Superior temporal gyrus (tissue), 1 donor: ENCODE results near the gene SLC35F1.

Source experiments
- DNase-seq: peaks from one replicate; pipeline ENCODE4 v3.0.0-alpha.2; 2016; ENCODE audit errors: extremely low spot score

Gene SLC35F1

GRCh38 chr6:118277631-118278030 is 370.6 kb downstream of the SLC35F1 start:
- no peak for DNase-seq

GRCh38 chr6:118280210-118280609 is 373.1 kb downstream of the SLC35F1 start:
- no peak for DNase-seq

- DNase-seq: no peak
These were observed 374.2 kb downstream of the SLC35F1 start for GRCh38 chr6:118281291-118281690.

GRCh38 chr6:118283766-118284165 is 376.7 kb downstream of the SLC35F1 start:
- peak; percentile 87 for DNase-seq

- peak; percentile 72 for DNase-seq
These were observed 377.8 kb downstream of the SLC35F1 start for GRCh38 chr6:118284736-118285360.

- DNase-seq: no peak
These were observed 378.7 kb downstream of the SLC35F1 start for GRCh38 chr6:118285791-118286190.

GRCh38 chr6:118288355-118289124 is 381.5 kb downstream of the SLC35F1 start:
- no peak for DNase-seq

GRCh38 chr6:118292558-118292957 is 385.5 kb downstream of the SLC35F1 start:
- no peak for DNase-seq

- DNase-seq: no peak
These were observed 387.8 kb downstream of the SLC35F1 start for GRCh38 chr6:118294906-118295305.

- DNase-seq: no peak
These were observed 388.3 kb downstream of the SLC35F1 start for GRCh38 chr6:118295336-118295735.

GRCh38 chr6:118296129-118296901 is 389.3 kb downstream of the SLC35F1 start:
- DNase-seq: no peak

GRCh38 chr6:118297821-118298220 is 390.8 kb downstream of the SLC35F1 start:
- no peak for DNase-seq

- DNase-seq: no peak
These were observed 391.7 kb downstream of the SLC35F1 start for GRCh38 chr6:118298476-118299427.

GRCh38 chr6:118299457-118299856 is 392.4 kb downstream of the SLC35F1 start:
- no peak for DNase-seq

- no peak for DNase-seq
These were observed 397.3 kb downstream of the SLC35F1 start for GRCh38 chr6:118304321-118304720.

GRCh38 chr6:118305081-118305480 is 398.0 kb downstream of the SLC35F1 start:
- DNase-seq: no peak

- peak; percentile 37 for DNase-seq
These were observed 399.6 kb downstream of the SLC35F1 start for GRCh38 chr6:118306392-118307238.

- DNase-seq: no peak
These were observed 400.5 kb downstream of the SLC35F1 start for GRCh38 chr6:118307581-118307980.

GRCh38 chr6:118309337-118310093 is 402.5 kb downstream of the SLC35F1 start:
- no peak for DNase-seq

- no peak for DNase-seq
These were observed 406.1 kb downstream of the SLC35F1 start for GRCh38 chr6:118313208-118313607.
